Small intestine (tissue), 7 donors: ENCODE data around the gene TMEM266. TPM values are rescaled to one million over a fixed set of nuclear protein-coding genes. Genes with fewer than 3 reads are reported as not detected.
A peak's percentile ranks its signal among the peaks of the same experiment; 100 is the strongest.
"Not testable (repeated sequence)": the region's sequence is repeated elsewhere in the genome, so short reads cannot be mapped to it uniquely, and the experiment has no call there.

Source experiments
- DNase-seq, 2 donors: peaks; one replicate each; pipeline versions ENCODE4 v3.0.0 to v3.0.0-alpha.2; 2013
- FAIRE-seq: peaks from 2 replicates; lab custom pipeline; 2012; peaks lifted over from hg19 to GRCh38; lab: Jason Lieb, UNC
- H3K27ac ChIP-seq, 3 donors: one replicate each; pipeline ENCODE4 v1.5.1; 2013; ENCODE audit warnings: low read length in 2 of 3, mild to moderate bottlenecking in 2 of 3, control low read depth in 1 of 3, inconsistent platforms in 1 of 3, low read depth in 1 of 3, moderate library complexity in 1 of 3
- H3K27me3 ChIP-seq, 3 donors: one replicate each; pipeline ENCODE4 v1.6.1; 2013; ENCODE audit warnings: low read length in 3 of 3, inconsistent platforms in 1 of 3; ENCODE audit not compliant: control insufficient read depth in 3 of 3, insufficient read depth in 3 of 3
- H3K36me3 ChIP-seq, 3 donors: one replicate each; pipeline ENCODE4 v1.6.1; 2013; ENCODE audit warnings: low read length in 3 of 3, inconsistent platforms in 1 of 3, low read depth in 1 of 3, mild to moderate bottlenecking in 1 of 3, moderate library complexity in 1 of 3; ENCODE audit not compliant: control insufficient read depth in 3 of 3, insufficient read depth in 2 of 3
- H3K4me1 ChIP-seq, 3 donors: one replicate each; pipeline ENCODE4 v1.6.1; 2013; ENCODE audit warnings: low read length in 2 of 3, inconsistent platforms in 1 of 3, low read depth in 1 of 3, mild to moderate bottlenecking in 1 of 3, moderate library complexity in 1 of 3; ENCODE audit not compliant: control insufficient read depth in 3 of 3, insufficient read depth in 2 of 3
- H3K4me3 ChIP-seq, 3 donors: one replicate each; pipeline ENCODE4 v1.5.1; 2013; ENCODE audit warnings: low read length in 3 of 3, control low read depth in 1 of 3, inconsistent platforms in 1 of 3, low read depth in 1 of 3, mild to moderate bottlenecking in 1 of 3, moderate library complexity in 1 of 3
- H3K9me3 ChIP-seq, 2 donors: one replicate each; pipeline ENCODE4 v1.6.1; 2013; ENCODE audit warnings: low read depth in 1 of 2, low read length in 1 of 2; ENCODE audit not compliant: control insufficient read depth in 2 of 2, insufficient read depth in 1 of 2
- WGBS, 3 donors: extraction: QIAGEN DNeasy Blood & Tissue Kit; methylation state at CpG; one replicate each; pipeline ENCODE4 v1.1.7; 2013; 5-methylcytosine and 5-hydroxymethylcytosine counted together
- polyA plus RNA-seq, 4 donors: library from polyadenylated mRNA; stranded (reverse) in 3 of 4; unstranded in 1 of 4; fragments of 200-250 nt in 3 of 4; fragments of 120-200 nt in 1 of 4; gene quantifications; one replicate each; pipeline versions ENCODE4 v1.2.1 to v1.2.3, GENCODE V29; 2013
- donor health status: healthy with polysubstance abuse.
- donor health status: control.
- donor health status: control.
- donor health status: Bipolar disorder and iron deficiency.
- donor health status: healthy.

TMEM266 gene
- polyA plus RNA-seq, 4 donors, result 0.88 to 1.1 TPM; not detected in 2

DNA sequence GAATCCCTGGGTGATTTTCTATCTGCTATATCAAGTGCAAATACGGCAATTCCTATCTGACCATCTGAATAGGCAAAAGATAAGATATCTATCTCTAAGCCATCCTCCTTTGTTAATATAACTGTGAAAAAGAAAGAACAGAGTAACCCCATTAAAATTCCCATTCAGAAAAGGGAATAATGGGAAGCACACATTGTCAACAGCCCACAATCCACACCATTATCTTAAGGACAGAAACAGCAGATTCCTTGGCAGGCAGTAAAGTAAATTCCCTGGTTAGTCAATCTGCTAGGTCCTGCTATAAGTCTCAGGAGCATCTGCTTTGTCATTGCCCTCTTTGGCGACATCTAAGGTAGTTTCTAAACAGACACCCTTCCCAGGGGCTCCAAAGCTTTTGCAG lies 25.7 kb upstream of the TMEM266 start:
- DNase-seq (no peak), FAIRE-seq (no peak)
- WGBS, 3 donors, result 73 to 85% (median 84%) methylated on average over 2 of the region's 2 CpGs
- Histone ChIP-seq H3K4me1 (no peaks in the 10 kb centered on the region), H3K36me3 (no peaks in the 10 kb centered on the region), H3K27me3 (no peaks in the 10 kb centered on the region), H3K4me3 (no peak overlapping the region), H3K27ac (no peak overlapping the region), H3K9me3 (no peaks in the 10 kb centered on the region)

- 41 to 49% (median 45%) methylated on average over 3 of the region's 3 CpGs for WGBS, 3 donors
- DNase-seq (no peak), FAIRE-seq (no peak)
- no peaks in the 10 kb centered on the region for H3K27me3 ChIP-seq
- H3K9me3 ChIP-seq, result peaks cover 0 to 3% of the 10 kb centered on the region in 2 donors
- no peak overlapping the region for H3K27ac ChIP-seq
- no peaks in the 10 kb centered on the region for H3K36me3 ChIP-seq
- H3K4me1 ChIP-seq, result no peaks in the 10 kb centered on the region
- H3K4me3 ChIP-seq, result no peak overlapping the region
Measured at GRCh38 chr15:76035593-76035992, 24.2 kb upstream of the TMEM266 start.

DNA sequence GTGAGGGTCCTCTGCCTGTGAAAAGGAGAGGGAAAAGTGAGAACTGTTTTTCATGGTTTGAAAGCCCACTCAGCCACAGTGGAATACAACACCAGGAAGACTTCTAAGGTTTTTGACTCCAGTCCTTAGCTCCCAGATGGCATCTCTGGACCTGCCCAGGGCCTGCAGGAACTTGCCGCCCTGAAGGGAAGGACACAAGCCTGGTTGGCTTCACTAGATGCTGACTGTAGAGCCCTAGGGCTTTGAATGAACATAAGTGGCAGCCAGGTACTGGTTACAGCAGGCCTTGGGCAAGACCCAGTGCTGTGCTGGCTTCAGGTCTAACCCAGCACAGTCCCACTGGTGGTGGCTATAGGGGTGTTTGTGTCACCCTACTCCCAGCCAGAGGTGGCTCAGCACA lies 21.3 kb upstream of the TMEM266 start:
- DNase-seq, result no peak
- Histone ChIP-seq H3K9me3 (peaks cover 0 to 3% of the 10 kb centered on the region in 2 donors), H3K27ac (no peak overlapping the region), H3K4me3 (no peak overlapping the region), H3K4me1 (no peaks in the 10 kb centered on the region), H3K36me3 (no peaks in the 10 kb centered on the region), H3K27me3 (no peaks in the 10 kb centered on the region)
- no peak for FAIRE-seq
- 78 to 97% (median 95%) methylated on average over 1 of the region's 1 CpG for WGBS, 3 donors

DNA sequence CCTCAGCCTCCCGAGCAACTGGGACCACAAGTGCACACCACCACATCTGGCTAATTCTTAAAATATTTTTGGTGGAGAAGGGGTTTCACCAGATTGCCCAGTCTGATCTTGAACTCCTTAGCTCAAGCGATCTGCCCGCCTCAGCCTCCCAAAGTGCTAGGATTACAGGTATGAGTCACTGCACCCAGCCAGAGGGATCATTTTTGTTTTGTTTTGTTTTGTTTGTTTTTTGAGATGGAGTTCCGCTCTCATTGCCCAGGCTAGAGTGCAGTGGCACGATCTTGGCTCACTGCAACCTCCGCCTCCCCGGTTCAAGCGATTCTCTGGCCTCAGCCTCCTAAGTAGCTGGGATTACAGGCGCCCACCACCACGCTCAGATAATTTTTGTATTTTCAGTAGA lies 5.6 kb upstream of the TMEM266 start:
- not testable (repeated sequence) for H3K4me1 ChIP-seq, H3K27ac ChIP-seq, FAIRE-seq, H3K4me3 ChIP-seq, H3K36me3 ChIP-seq, H3K9me3 ChIP-seq, DNase-seq
- H3K27me3 ChIP-seq, result peaks cover 2 to 12% (median 5%) of the 10 kb centered on the region in 3 donors
- WGBS, 3 donors, result 87 to 92% (median 91%) methylated on average over 10 of the region's 10 CpGs

- Histone ChIP-seq H3K4me3 (no peak overlapping the region), H3K9me3 (no peaks in the 10 kb centered on the region), H3K4me1 (peaks cover 0 to 8% (median 8%) of the 10 kb centered on the region in 3 donors), H3K27ac (no peak overlapping the region), H3K27me3 (peaks cover 2 to 32% (median 9%) of the 10 kb centered on the region in 3 donors), H3K36me3 (no peaks in the 10 kb centered on the region)
- no peak for FAIRE-seq
- peak in 1 of 2 donors; percentile 10 for DNase-seq
- WGBS, 3 donors, result 1 to 11% (median 4%) methylated on average over 3 of the region's 3 CpGs
Measured at GRCh38 chr15:76056931-76057330, 2.9 kb upstream of the TMEM266 start.

DNA sequence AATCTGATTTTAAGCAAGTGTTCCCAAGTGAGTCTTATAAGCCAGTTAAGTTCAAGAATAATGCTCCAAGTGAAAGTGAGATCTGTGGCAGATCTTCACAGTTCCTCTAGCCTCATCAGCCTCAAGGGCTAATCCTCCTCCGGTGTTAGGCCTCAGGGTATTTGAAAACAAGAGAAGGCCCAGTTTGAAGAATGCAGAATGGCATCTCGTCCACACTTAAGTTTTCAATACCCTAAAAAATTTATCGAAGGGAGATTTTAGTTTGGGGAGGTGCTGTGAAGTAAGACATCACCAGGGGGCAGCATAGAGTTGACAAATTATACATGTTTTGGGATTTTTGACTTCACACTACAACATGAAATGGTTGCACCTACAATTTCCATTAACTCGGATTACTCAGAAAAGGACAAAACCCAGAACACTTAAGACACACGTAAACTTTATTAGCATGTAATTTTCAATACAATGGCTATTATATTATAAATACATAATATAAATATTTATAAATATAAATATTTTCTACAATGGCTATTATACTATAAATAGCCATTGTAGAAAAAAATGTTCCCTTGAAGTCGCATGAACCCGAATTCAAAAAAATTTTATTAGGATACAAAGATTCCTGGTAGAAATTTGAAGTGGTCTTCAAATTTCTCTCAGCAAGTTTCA lies 2.3 kb upstream of the TMEM266 start:
- 2 to 4% (median 3%) methylated on average over 7 of the region's 7 CpGs for WGBS, 3 donors
- H3K4me1 ChIP-seq, result peaks cover 0 to 8% (median 8%) of the 10 kb centered on the region in 3 donors
- no peaks in the 10 kb centered on the region for H3K36me3 ChIP-seq
- H3K27me3 ChIP-seq, result peaks cover 2 to 34% (median 9%) of the 10 kb centered on the region in 3 donors
- no peak overlapping the region for H3K4me3 ChIP-seq
- no peaks in the 10 kb centered on the region for H3K9me3 ChIP-seq
- FAIRE-seq (no peak), DNase-seq (peak; percentile 25 to 53)
- no peak overlapping the region for H3K27ac ChIP-seq

GRCh38 chr15:76058714-76059319 lies 968 bp upstream of the TMEM266 start:
- Histone ChIP-seq H3K27me3 (peaks cover 4 to 43% (median 9%) of the 10 kb centered on the region in 3 donors), H3K4me1 (peaks cover 0 to 8% (median 8%) of the 10 kb centered on the region in 3 donors), H3K4me3 (peak overlapping the region in 2 of 3 donors; percentile 43 to 68), H3K9me3 (no peaks in the 10 kb centered on the region), H3K27ac (no peak overlapping the region), H3K36me3 (no peaks in the 10 kb centered on the region)
- FAIRE-seq, result no peak
- 8 to 13% (median 11%) methylated on average over 18 of the region's 18 CpGs for WGBS, 3 donors
- DNase-seq, result peak in 1 of 2 donors; percentile 39

GRCh38 chr15:76060118-76060989 lies 569 bp downstream of the TMEM266 start:
- no peaks in the 10 kb centered on the region for H3K36me3 ChIP-seq
- DNase-seq, result no peak
- H3K27me3 ChIP-seq, result peaks cover 4 to 53% (median 6%) of the 10 kb centered on the region in 3 donors
- no peaks in the 10 kb centered on the region for H3K9me3 ChIP-seq
- H3K4me3 ChIP-seq, result peak overlapping the region; percentile 21 to 68 (median 52)
- WGBS, 3 donors, result 14 to 17% (median 16%) methylated on average over 20 of the region's 20 CpGs
- H3K27ac ChIP-seq, result no peak overlapping the region
- peaks cover 0 to 8% (median 8%) of the 10 kb centered on the region in 3 donors for H3K4me1 ChIP-seq
- FAIRE-seq, result no peak
